K562 (cell line): ENCODE results near the gene ID1. TPM values are rescaled to one million over a fixed set of nuclear protein-coding genes. Genes with fewer than 3 reads are reported as not detected.
A peak's percentile ranks its signal among the peaks of the same experiment; 100 is the strongest.

ENCODE experiments used
- ADNP ChIP-seq: fragments of 200-800 bp; sonication (Bioruptor generic); IDR thresholded peaks from 2 replicates; pipeline ENCODE4 v1.6.1; 2016; ENCODE audit warnings: missing genetic modification characterization, missing compliant biosample characterization
- CEBPB ChIP-seq: fragments of 450-650 bp; IDR thresholded peaks from 2 replicates; pipeline ENCODE4 v1.6.1; 2016; ENCODE audit warnings: missing genetic modification characterization, missing compliant biosample characterization
- CHD2 ChIP-seq: IDR thresholded peaks from 2 replicates; pipeline ENCODE4 v1.6.1; 2011; ENCODE audit warnings: low read depth, low read length
- CSDE1 ChIP-seq, 2 experiments: fragments of 450-650 bp; IDR thresholded peaks; 2 replicates each; pipeline ENCODE4 v1.6.1; 2016; ENCODE audit warnings: mild to moderate bottlenecking in 1 of 2
- EP400 ChIP-seq: fragments of 450-650 bp; IDR thresholded peaks from 2 replicates; pipeline ENCODE4 v1.6.1; 2017; ENCODE audit warnings: antibody characterized with exemption, mild to moderate bottlenecking, moderate library complexity
- ESRRA ChIP-seq: fragments of 450-650 bp; IDR thresholded peaks from 2 replicates; pipeline ENCODE4 v1.6.1; 2014; ENCODE audit warnings: low read depth, mild to moderate bottlenecking, moderate library complexity, borderline replicate concordance
- EWSR1 ChIP-seq: fragments of 450-650 bp; IDR thresholded peaks from 2 replicates; pipeline ENCODE4 v1.6.1; 2018; ENCODE audit warnings: borderline replicate concordance, mild to moderate bottlenecking, low read depth, moderate library complexity; ENCODE audit not compliant: partially characterized antibody
- FOXJ3 ChIP-seq: sonication (generic); formaldehyde crosslinking; IDR thresholded peaks from 2 replicates; pipeline ENCODE4 v1.4.0; 2020; ENCODE audit warnings: mild to moderate bottlenecking, missing genetic modification reagents
- HMGN3 ChIP-seq: IDR thresholded peaks from 2 replicates; pipeline ENCODE4 v1.6.1; 2011; ENCODE audit warnings: borderline replicate concordance, low read depth, mild to moderate bottlenecking, mixed read lengths, low read length; ENCODE audit not compliant: insufficient read length; ENCODE audit errors: extremely low read depth
- POLR2H ChIP-seq: IDR thresholded peaks from 2 replicates; pipeline ENCODE4 v1.6.1; 2016; ENCODE audit warnings: missing genetic modification characterization, low read depth, mild to moderate bottlenecking, control low read depth, missing compliant biosample characterization, moderate library complexity
- POLR3G ChIP-seq: IDR thresholded peaks from 2 replicates; pipeline ENCODE4 v1.6.1; 2011; ENCODE audit not compliant: insufficient read length, insufficient replicate concordance; ENCODE audit errors: extremely low read depth
- PYGO2 ChIP-seq: fragments of 450-650 bp; IDR thresholded peaks from 2 replicates; pipeline ENCODE4 v1.6.1; 2016; ENCODE audit warnings: mild to moderate bottlenecking, missing genetic modification characterization, moderate library complexity, missing compliant biosample characterization
- RBM15 ChIP-seq: fragments of 200-400 bp; formaldehyde crosslinking; IDR thresholded peaks from 2 replicates; pipeline ENCODE4 v1.6.1; 2018; ENCODE audit warnings: mild to moderate bottlenecking, low read length, moderate library complexity; ENCODE audit not compliant: insufficient read depth
- SAP30 ChIP-seq: fragments of 200-600 bp; sonication (generic); IDR thresholded peaks from 2 replicates; pipeline ENCODE4 v1.6.1; 2012; ENCODE audit warnings: borderline replicate concordance, low read depth, mild to moderate bottlenecking, moderate library complexity, low read length, control low read depth, inconsistent platforms; ENCODE audit not compliant: insufficient read depth, poor library complexity, severe bottlenecking
- TAL1 ChIP-seq: fragments of 450-650 bp; IDR thresholded peaks from 2 replicates; pipeline ENCODE4 v1.6.1; 2016; ENCODE audit warnings: mild to moderate bottlenecking
- TCFL5 ChIP-seq: fragments of 250-450 bp; sonication (Bioruptor Pico); conservative IDR thresholded peaks from 2 replicates; pipeline ENCODE4 v1.6.1; 2021; ENCODE audit warnings: mild to moderate bottlenecking, moderate library complexity, matching md5 sums
- ZNF282 ChIP-seq: sonication (generic); formaldehyde crosslinking; IDR thresholded peaks from 2 replicates; pipeline ENCODE4 v1.8.1; 2023; ENCODE audit warnings: missing genetic modification reagents
- ZNF384 ChIP-seq: IDR thresholded peaks from 2 replicates; pipeline ENCODE4 v1.6.1; 2012; ENCODE audit warnings: low read depth, low read length, improper control_type of control experiment
- ZNF584 ChIP-seq: fragments of 200-800 bp; sonication (Bioruptor generic); IDR thresholded peaks from 2 replicates; pipeline ENCODE4 v1.6.1; 2016; ENCODE audit warnings: low read depth, mild to moderate bottlenecking, missing genetic modification characterization, missing compliant biosample characterization
- ZNF699 ChIP-seq: fragments of 250-450 bp; sonication (Bioruptor Pico); IDR thresholded peaks from 2 replicates; pipeline ENCODE4 v1.8.0; 2021; ENCODE audit warnings: mild to moderate bottlenecking, moderate library complexity; ENCODE audit not compliant: insufficient replicate concordance
- ZNF764 ChIP-seq: fragments of 250-450 bp; sonication (Bioruptor Pico); IDR thresholded peaks from 2 replicates; pipeline ENCODE4 v1.4.0; 2020; ENCODE audit warnings: low read depth, mild to moderate bottlenecking, moderate library complexity
- polyA plus RNA-seq, 8 experiments: library from polyadenylated mRNA; depleted of rRNA in 4 of 8; stranded (reverse) in 5 of 8; unstranded in 3 of 8; fragments of >200 nt; fragmentation: Nextera tagmentation in 2 of 8; fragmentation: Illumina TruSeq in 1 of 8; extraction: Ambion mirVana in 2 of 8; extraction: Trizol in 1 of 8; gene quantifications; 2 replicates each; pipeline versions ENCODE4 v1.2.1 to v1.2.3, GENCODE V29; 2011 to 2014; ENCODE audit warnings: inconsistent platforms in 1 of 8, missing spikeins in 1 of 8
- total RNA-seq, 7 experiments: library from RNA; depleted of rRNA in 6 of 7; stranded (reverse); fragments of >200 nt in 6 of 7; fragmentation: Illumina TruSeq in 2 of 7; extraction: Trizol in 2 of 7; gene quantifications; 2 replicates each; pipeline versions ENCODE4 v1.2.1 to v1.2.3, GENCODE V29; 2011 to 2021; ENCODE audit warnings: low replicate concordance in 1 of 7
- TF ChIP-seq, protein P1 (sequence below): sonication (generic); formaldehyde crosslinking; IDR thresholded peaks from 2 replicates; pipeline ENCODE4 v1.8.1; 2022; ENCODE audit warnings: missing genetic modification reagents
- TF ChIP-seq, protein P2 (sequence below): sonication (generic); formaldehyde crosslinking; IDR thresholded peaks from 2 replicates; pipeline ENCODE4 v1.8.1; 2023; ENCODE audit warnings: mild to moderate bottlenecking, missing genetic modification reagents, moderate library complexity
- TF ChIP-seq, protein P3 (sequence below): fragments of 250-450 bp; sonication (Bioruptor Pico); IDR thresholded peaks from 2 replicates; pipeline ENCODE4 v1.5.0; 2020; ENCODE audit warnings: mild to moderate bottlenecking, borderline replicate concordance

Gene ID1
- total and polyA plus RNA-seq, 9 of the 15 experiments (the other 6 are each of a cell fraction or from before 2014, with no cell fraction given), result 1.4 to 358 (median 65.0) TPM

DNA sequence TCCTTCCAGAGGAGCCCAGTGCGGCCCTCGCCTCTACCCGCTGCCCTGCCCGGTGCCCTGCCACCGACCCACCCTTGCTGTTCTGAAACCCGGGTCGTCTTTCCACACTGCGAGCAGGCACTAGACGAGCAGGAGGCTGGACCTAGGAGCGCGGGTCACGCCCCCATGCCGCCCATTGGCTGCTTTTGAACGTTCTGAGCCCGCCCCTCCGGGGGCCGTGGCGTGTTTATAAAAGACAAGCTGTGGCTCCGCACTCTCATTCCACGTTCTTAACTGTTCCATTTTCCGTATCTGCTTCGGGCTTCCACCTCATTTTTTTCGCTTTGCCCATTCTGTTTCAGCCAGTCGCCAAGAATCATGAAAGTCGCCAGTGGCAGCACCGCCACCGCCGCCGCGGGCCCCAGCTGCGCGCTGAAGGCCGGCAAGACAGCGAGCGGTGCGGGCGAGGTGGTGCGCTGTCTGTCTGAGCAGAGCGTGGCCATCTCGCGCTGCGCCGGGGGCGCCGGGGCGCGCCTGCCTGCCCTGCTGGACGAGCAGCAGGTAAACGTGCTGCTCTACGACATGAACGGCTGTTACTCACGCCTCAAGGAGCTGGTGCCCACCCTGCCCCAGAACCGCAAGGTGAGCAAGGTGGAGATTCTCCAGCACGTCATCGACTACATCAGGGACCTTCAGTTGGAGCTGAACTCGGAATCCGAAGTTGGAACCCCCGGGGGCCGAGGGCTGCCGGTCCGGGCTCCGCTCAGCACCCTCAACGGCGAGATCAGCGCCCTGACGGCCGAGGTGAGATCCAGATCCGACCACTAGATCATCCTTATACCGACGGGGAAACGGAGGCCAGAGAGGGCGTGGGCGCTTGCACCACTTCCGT, at the start of gene ID1 (continued):
- no peak for TF ChIP-seq PYGO2 (tag)
- TF ChIP-seq, protein P1, sequence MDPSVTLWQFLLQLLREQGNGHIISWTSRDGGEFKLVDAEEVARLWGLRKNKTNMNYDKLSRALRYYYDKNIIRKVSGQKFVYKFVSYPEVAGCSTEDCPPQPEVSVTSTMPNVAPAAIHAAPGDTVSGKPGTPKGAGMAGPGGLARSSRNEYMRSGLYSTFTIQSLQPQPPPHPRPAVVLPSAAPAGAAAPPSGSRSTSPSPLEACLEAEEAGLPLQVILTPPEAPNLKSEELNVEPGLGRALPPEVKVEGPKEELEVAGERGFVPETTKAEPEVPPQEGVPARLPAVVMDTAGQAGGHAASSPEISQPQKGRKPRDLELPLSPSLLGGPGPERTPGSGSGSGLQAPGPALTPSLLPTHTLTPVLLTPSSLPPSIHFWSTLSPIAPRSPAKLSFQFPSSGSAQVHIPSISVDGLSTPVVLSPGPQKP (CRISPR knock-in tag), result no peak
- TF ChIP-seq ZNF384, result peak; percentile 84
- no peak for TF ChIP-seq EWSR1
- no peak for TF ChIP-seq POLR3G
- no peak for TF ChIP-seq ZNF764
- TF ChIP-seq, protein P2, sequence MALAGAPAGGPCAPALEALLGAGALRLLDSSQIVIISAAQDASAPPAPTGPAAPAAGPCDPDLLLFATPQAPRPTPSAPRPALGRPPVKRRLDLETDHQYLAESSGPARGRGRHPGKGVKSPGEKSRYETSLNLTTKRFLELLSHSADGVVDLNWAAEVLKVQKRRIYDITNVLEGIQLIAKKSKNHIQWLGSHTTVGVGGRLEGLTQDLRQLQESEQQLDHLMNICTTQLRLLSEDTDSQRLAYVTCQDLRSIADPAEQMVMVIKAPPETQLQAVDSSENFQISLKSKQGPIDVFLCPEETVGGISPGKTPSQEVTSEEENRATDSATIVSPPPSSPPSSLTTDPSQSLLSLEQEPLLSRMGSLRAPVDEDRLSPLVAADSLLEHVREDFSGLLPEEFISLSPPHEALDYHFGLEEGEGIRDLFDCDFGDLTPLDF, result peak; percentile 89
- TF ChIP-seq TCFL5 (CRISPR knock-in tag), result no peak
- TF ChIP-seq ESRRA, result peak; percentile 38; the same call in 1 of the 2 replicates
- TF ChIP-seq ZNF699 (CRISPR knock-in tag), result no peak
- no peak for TF ChIP-seq TAL1
- TF ChIP-seq EP400, result peak; percentile 86
- TF ChIP-seq, protein P3, sequence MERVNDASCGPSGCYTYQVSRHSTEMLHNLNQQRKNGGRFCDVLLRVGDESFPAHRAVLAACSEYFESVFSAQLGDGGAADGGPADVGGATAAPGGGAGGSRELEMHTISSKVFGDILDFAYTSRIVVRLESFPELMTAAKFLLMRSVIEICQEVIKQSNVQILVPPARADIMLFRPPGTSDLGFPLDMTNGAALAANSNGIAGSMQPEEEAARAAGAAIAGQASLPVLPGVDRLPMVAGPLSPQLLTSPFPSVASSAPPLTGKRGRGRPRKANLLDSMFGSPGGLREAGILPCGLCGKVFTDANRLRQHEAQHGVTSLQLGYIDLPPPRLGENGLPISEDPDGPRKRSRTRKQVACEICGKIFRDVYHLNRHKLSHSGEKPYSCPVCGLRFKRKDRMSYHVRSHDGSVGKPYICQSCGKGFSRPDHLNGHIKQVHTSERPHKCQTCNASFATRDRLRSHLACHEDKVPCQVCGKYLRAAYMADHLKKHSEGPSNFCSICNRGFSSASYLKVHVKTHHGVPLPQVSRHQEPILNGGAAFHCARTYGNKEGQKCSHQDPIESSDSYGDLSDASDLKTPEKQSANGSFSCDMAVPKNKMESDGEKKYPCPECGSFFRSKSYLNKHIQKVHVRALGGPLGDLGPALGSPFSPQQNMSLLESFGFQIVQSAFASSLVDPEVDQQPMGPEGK (CRISPR knock-in tag), result no peak
- TF ChIP-seq SAP30, result peak; percentile 77
- no peak for TF ChIP-seq FOXJ3
- peak in 1 of 2 experiments; percentile 76; a peak in 2 of 4 replicates for TF ChIP-seq CSDE1 (IDR thresholded peaks at IDR 0.05)
- peak; percentile 78 for TF ChIP-seq HMGN3
- peak; percentile 98 for TF ChIP-seq POLR2H
- no peak for TF ChIP-seq ZNF584 (CRISPR knock-in tag)
- TF ChIP-seq ZNF282 (CRISPR knock-in tag), result no peak; the same call in 1 of the 2 replicates
- TF ChIP-seq RBM15, result no peak
- peak; percentile 54 for TF ChIP-seq CHD2
- TF ChIP-seq CEBPB (tag), result no peak
- no peak for TF ChIP-seq ADNP (tag)
